Measurements from ENCODE around the gene CCSER1. TPM values are rescaled to one million over a fixed set of nuclear protein-coding genes. Genes with fewer than 3 reads are reported as not detected.

Gene CCSER1
- total and polyA plus RNA-seq, 7 donors = 0.06 to 2.5 (median 0.30) TPM

DNA sequence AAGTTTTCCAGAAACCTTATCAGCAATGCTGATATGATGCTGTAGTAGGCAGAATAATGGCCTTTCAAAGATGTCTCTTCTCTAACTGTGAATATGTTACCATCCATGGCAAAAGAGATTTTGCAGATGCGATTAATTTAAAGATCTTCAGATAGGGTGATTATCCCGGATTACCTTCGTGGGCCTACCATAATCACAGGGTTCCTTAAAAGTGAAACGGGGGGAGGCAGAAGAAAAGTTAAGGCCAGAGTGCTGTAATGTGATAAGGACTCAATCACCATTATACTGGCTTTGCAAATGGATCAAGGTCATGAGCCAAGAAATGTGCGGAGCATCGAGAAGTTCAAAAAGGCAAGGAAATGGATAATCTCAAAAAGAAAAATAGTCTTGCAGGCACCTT lies 459.6 kb downstream of the CCSER1 start:
- WGBS, 3 donors = 65 to 77% (median 75%) methylated on average over 6 of the region's 6 CpGs
- TF ChIP-seq, protein P1, sequence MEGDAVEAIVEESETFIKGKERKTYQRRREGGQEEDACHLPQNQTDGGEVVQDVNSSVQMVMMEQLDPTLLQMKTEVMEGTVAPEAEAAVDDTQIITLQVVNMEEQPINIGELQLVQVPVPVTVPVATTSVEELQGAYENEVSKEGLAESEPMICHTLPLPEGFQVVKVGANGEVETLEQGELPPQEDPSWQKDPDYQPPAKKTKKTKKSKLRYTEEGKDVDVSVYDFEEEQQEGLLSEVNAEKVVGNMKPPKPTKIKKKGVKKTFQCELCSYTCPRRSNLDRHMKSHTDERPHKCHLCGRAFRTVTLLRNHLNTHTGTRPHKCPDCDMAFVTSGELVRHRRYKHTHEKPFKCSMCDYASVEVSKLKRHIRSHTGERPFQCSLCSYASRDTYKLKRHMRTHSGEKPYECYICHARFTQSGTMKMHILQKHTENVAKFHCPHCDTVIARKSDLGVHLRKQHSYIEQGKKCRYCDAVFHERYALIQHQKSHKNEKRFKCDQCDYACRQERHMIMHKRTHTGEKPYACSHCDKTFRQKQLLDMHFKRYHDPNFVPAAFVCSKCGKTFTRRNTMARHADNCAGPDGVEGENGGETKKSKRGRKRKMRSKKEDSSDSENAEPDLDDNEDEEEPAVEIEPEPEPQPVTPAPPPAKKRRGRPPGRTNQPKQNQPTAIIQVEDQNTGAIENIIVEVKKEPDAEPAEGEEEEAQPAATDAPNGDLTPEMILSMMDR (IDR thresholded peaks at IDR 0.05) = no peak
- ATAC-seq (no peak), DNase-seq (no peak)
- H3K27me3 ChIP-seq (ENCODE audit: insufficient read depth in 3 of 3, low read length in 2 of 3) = no peaks in the 10 kb centered on the region
- H3K9me3 ChIP-seq = peaks cover 4% of the 10 kb centered on the region
- no peak overlapping the region for H3K4me3 ChIP-seq
- no peaks in the 10 kb centered on the region for H3K4me1 ChIP-seq
- H3K36me3 ChIP-seq (ENCODE audit: insufficient read depth in 1 of 2, low read depth in 1 of 2) = no peaks in the 10 kb centered on the region
- H3K27ac ChIP-seq = no peak overlapping the region
- intact Hi-C loops (cut with DNase I) = no loop called here

GRCh38 chr4:90597927-90598326 lies 470.7 kb downstream of the CCSER1 start:
- 85 to 89% (median 85%) methylated on average over 4 of the region's 4 CpGs for WGBS, 3 donors
- H3K4me1 ChIP-seq = no peaks in the 10 kb centered on the region
- no peak overlapping the region for H3K27ac ChIP-seq
- no peak overlapping the region for H3K4me3 ChIP-seq
- TF ChIP-seq, protein P1 (IDR thresholded peaks at IDR 0.05) = no peak
- DNase-seq = no peak
- no peaks in the 10 kb centered on the region for H3K9me3 ChIP-seq
- intact Hi-C loops (cut with DNase I) = no loop called here
- ATAC-seq = no peak
- no peaks in the 10 kb centered on the region for H3K36me3 ChIP-seq (ENCODE audit: insufficient read depth in 1 of 2, low read depth in 1 of 2)
- H3K27me3 ChIP-seq (ENCODE audit: insufficient read depth in 3 of 3, low read length in 2 of 3) = no peaks in the 10 kb centered on the region

GRCh38 chr4:90598741-90599140 lies 471.5 kb downstream of the CCSER1 start:
- WGBS, 3 donors = 69 to 80% (median 73%) methylated on average over 2 of the region's 2 CpGs
- Histone ChIP-seq H3K36me3 (ENCODE audit: insufficient read depth in 1 of 2, low read depth in 1 of 2) (no peaks in the 10 kb centered on the region), H3K4me1 (no peaks in the 10 kb centered on the region), H3K9me3 (no peaks in the 10 kb centered on the region), H3K4me3 (no peak overlapping the region), H3K27ac (no peak overlapping the region), H3K27me3 (ENCODE audit: insufficient read depth in 3 of 3, low read length in 2 of 3) (no peaks in the 10 kb centered on the region)
- ATAC-seq = peak in 1 of 4 donors; percentile 33
- intact Hi-C loops (cut with DNase I) = no loop called here
- no peak for DNase-seq
- TF ChIP-seq, protein P1 (IDR thresholded peaks at IDR 0.05) = no peak

DNA sequence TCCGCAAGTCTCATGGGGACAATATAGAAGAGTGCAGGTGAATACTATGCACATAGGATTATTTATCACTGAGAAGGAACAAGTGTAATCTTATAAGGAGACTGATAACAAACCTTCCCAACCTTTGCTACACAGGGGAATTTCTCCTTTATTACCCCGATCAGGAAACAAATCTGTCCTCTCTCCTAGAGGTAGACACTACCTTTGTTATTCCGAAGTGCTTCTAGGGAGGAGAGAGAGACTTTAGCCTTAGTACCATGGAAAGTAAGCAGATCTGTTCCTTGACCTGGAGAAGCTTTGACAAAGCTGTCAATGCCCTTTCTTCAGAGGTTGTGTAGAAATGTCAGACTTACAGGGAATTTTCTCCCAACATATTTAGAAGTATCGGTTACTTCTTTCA lies 475.5 kb downstream of the CCSER1 start:
- intact Hi-C loops (cut with DNase I) = no loop called here
- Histone ChIP-seq H3K4me3 (no peak overlapping the region), H3K4me1 (no peaks in the 10 kb centered on the region), H3K27me3 (ENCODE audit: insufficient read depth in 3 of 3, low read length in 2 of 3) (no peaks in the 10 kb centered on the region), H3K9me3 (no peaks in the 10 kb centered on the region), H3K27ac (no peak overlapping the region), H3K36me3 (ENCODE audit: insufficient read depth in 1 of 2, low read depth in 1 of 2) (no peaks in the 10 kb centered on the region)
- no peak for DNase-seq
- WGBS, 3 donors = 41 to 62% (median 47%) methylated on average over 4 of the region's 4 CpGs
- no peak for ATAC-seq
- TF ChIP-seq, protein P1 (IDR thresholded peaks at IDR 0.05) = no peak

GRCh38 chr4:90603540-90603939 lies 476.3 kb downstream of the CCSER1 start:
- H3K36me3 ChIP-seq (ENCODE audit: insufficient read depth in 1 of 2, low read depth in 1 of 2) = no peaks in the 10 kb centered on the region
- 50 to 63% (median 63%) methylated on average over 2 of the region's 2 CpGs for WGBS, 3 donors
- DNase-seq (no peak), ATAC-seq (no peak)
- H3K27me3 ChIP-seq (ENCODE audit: insufficient read depth in 3 of 3, low read length in 2 of 3) = no peaks in the 10 kb centered on the region
- H3K4me1 ChIP-seq = no peaks in the 10 kb centered on the region
- TF ChIP-seq, protein P1 (IDR thresholded peaks at IDR 0.05) = no peak
- H3K27ac ChIP-seq = no peak overlapping the region
- no peaks in the 10 kb centered on the region for H3K9me3 ChIP-seq
- H3K4me3 ChIP-seq = no peak overlapping the region
- intact Hi-C loops (cut with DNase I) = no loop called here
